Upper lobe of left lung (tissue), 4 donors: Measurements from ENCODE around the gene NUP155.
"Not testable (repeated sequence)": the region's sequence is repeated elsewhere in the genome, so short reads cannot be mapped to it uniquely, and the experiment has no call there.

Source experiments
- CTCF ChIP-seq, 6 experiments: fragments of 450-650 bp in 4 of 6; fragments of 200-600 bp in 2 of 6; sonication (generic) in 2 of 6; IDR thresholded peaks; one replicate each; pipeline ENCODE4 v1.5.1; 2016 to 2019; ENCODE audit warnings: antibody characterized with exemption in 6 of 6
- EP300 ChIP-seq, 4 donors: sonication (generic); formaldehyde crosslinking; IDR thresholded peaks; one replicate each; pipeline ENCODE4 v1.5.1; 2017; ENCODE audit warnings: antibody characterized with exemption in 4 of 4, control low read depth in 2 of 4
- POLR2A ChIP-seq, 4 donors: fragments of 450-650 bp; IDR thresholded peaks; one replicate each; pipeline ENCODE4 v1.5.1; 2016 to 2017; ENCODE audit warnings: antibody characterized with exemption in 4 of 4, mild to moderate bottlenecking in 2 of 4
- POLR2AphosphoS5 ChIP-seq, 2 donors: sonication (generic); formaldehyde crosslinking; IDR thresholded peaks; one replicate each; pipeline ENCODE4 v1.5.1; 2017; ENCODE audit warnings: antibody characterized with exemption in 2 of 2

DNA sequence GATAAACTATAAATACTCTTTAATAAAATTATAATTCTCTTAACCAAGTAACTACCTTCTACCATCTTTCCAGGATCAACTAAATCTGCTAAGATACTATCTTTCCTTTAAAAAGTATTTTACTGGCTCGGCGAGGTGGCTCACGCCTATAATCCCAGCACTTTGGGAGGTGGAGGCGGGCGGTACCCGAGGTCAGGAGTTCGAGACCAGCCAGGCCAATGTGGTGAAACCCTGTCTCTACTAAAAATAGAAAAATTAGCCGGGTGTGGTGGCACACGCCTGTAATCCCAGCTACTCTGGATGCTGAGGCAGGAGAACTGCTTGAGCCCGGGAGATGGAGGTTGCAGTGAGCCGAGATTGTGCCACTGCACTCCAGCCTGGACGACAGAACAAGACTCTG, 36.2 kb downstream of the NUP155 start:
- TF ChIP-seq POLR2AphosphoS5, CTCF, EP300, POLR2A (IDR thresholded peaks at IDR 0.05): not testable (repeated sequence)
